IMR-90 (cell line): ENCODE data around the gene CYP4V2. TPM values are rescaled to one million over a fixed set of nuclear protein-coding genes. Genes with fewer than 3 reads are reported as not detected.

ENCODE experiments used
- ATAC-seq: fragments of 200-7000 bp; cut with Tn5 transposase; 2 replicates; pipeline ENCODE4 v1.9.1; 2020; ENCODE audit warnings: low read depth, mild to moderate bottlenecking, moderate library complexity
- BruUV-seq: library from RNA; stranded (reverse); fragments of 400-500 nt; replicated peaks from 2 replicates; lab custom pipeline; 2021; lab: Mats Ljungman, UMichigan
- CTCF ChIA-PET: fragments of 300-600 bp; formaldehyde crosslinking; extraction: SDS; loops from one replicate; lab custom pipeline; 2021; ENCODE audit warnings: antibody characterized with exemption; lab: Yijun Ruan, JAX
- POLR2A ChIA-PET: fragments of 300-600 bp; sonication (Branson Sonifier 250); formaldehyde crosslinking; loops from one replicate; lab custom pipeline; 2022; ENCODE audit warnings: antibody characterized with exemption; ENCODE audit not compliant: unreplicated experiment; lab: Charles Lee
- DNase-seq: peaks from one replicate; pipeline ENCODE4 v3.0.0; 2013
- H2AFZ ChIP-seq: replicated peaks from 2 replicates; pipeline ENCODE3; 2013; ENCODE audit warnings: low read length, mild to moderate bottlenecking; ENCODE audit not compliant: poor library complexity
- H2AK5ac ChIP-seq: 2 replicates; pipeline ENCODE4 v1.6.1; 2013; ENCODE audit warnings: low read depth, low read length, inconsistent platforms
- H2AK9ac ChIP-seq: replicated peaks from 2 replicates; pipeline ENCODE3; 2013; ENCODE audit warnings: mild to moderate bottlenecking, low read depth, low read length, moderate library complexity; ENCODE audit not compliant: poor library complexity
- H2BK120ac ChIP-seq: 2 replicates; pipeline ENCODE4 v1.6.1; 2013; ENCODE audit warnings: low read depth, low read length, inconsistent platforms
- H2BK15ac ChIP-seq: 3 replicates; pipeline ENCODE4 v1.6.1; 2013; ENCODE audit warnings: low read depth, low read length, inconsistent platforms
- H2BK20ac ChIP-seq: 2 replicates; pipeline ENCODE4 v1.6.1; 2013; ENCODE audit warnings: low read depth, mild to moderate bottlenecking, inconsistent platforms, low read length, moderate library complexity
- H2BK5ac ChIP-seq: 2 replicates; pipeline ENCODE4 v1.6.1; 2013; ENCODE audit warnings: mild to moderate bottlenecking, low read depth, low read length, inconsistent platforms; ENCODE audit not compliant: poor library complexity, severe bottlenecking
- H3K14ac ChIP-seq: replicated peaks from 2 replicates; pipeline ENCODE4 v1.6.1; 2013; ENCODE audit warnings: low read depth, low read length, inconsistent platforms
- H3K18ac ChIP-seq: 2 replicates; pipeline ENCODE4 v1.6.1; 2013; ENCODE audit warnings: low read depth, low read length, control low read depth
- H3K23ac ChIP-seq: 2 replicates; pipeline ENCODE4 v1.6.1; 2013; ENCODE audit warnings: low read depth, low read length, inconsistent platforms
- H3K27ac ChIP-seq: 2 replicates; pipeline ENCODE4 v1.5.1; 2013; ENCODE audit warnings: mild to moderate bottlenecking, control low read depth, low read length; ENCODE audit not compliant: insufficient read depth
- H3K27me3 ChIP-seq: 2 replicates; pipeline ENCODE4 v1.6.1; 2013; ENCODE audit warnings: low read length; ENCODE audit not compliant: control insufficient read depth, insufficient read depth
- H3K36me3 ChIP-seq: 2 replicates; pipeline ENCODE4 v1.6.1; 2013; ENCODE audit warnings: low read length, mixed read lengths; ENCODE audit not compliant: control insufficient read depth, insufficient read depth
- H3K4ac ChIP-seq: 2 replicates; pipeline ENCODE4 v1.6.1; 2013; ENCODE audit warnings: low read depth, low read length, inconsistent platforms
- H3K4me1 ChIP-seq: 2 replicates; pipeline ENCODE4 v1.6.1; 2013; ENCODE audit warnings: low read length, mixed read lengths; ENCODE audit not compliant: control insufficient read depth, insufficient read depth
- H3K4me2 ChIP-seq: 2 replicates; pipeline ENCODE4 v1.6.1; 2013; ENCODE audit warnings: low read depth, mild to moderate bottlenecking, control low read depth, low read length, moderate library complexity
- H3K4me3 ChIP-seq: 2 replicates; pipeline ENCODE4 v1.5.1; 2013; ENCODE audit warnings: low read depth, mild to moderate bottlenecking, control low read depth, low read length, moderate library complexity; ENCODE audit not compliant: insufficient read depth
- H3K56ac ChIP-seq: 2 replicates; pipeline ENCODE4 v1.6.1; 2013; ENCODE audit warnings: low read length, inconsistent platforms; ENCODE audit not compliant: insufficient read depth; ENCODE audit errors: extremely low read depth
- H3K79me1 ChIP-seq, 2 experiments: 2 replicates each; pipeline ENCODE4 v1.6.1; 2013; ENCODE audit warnings: low read length in 2 of 2, inconsistent platforms in 1 of 2, low read depth in 1 of 2
- H3K9ac ChIP-seq: 2 replicates; pipeline ENCODE4 v1.6.1; 2013; ENCODE audit warnings: low read depth, low read length, control low read depth
- H3K9me1 ChIP-seq: 2 replicates; pipeline ENCODE4 v1.6.1; 2013; ENCODE audit warnings: low read length, inconsistent platforms; ENCODE audit not compliant: insufficient read depth
- H3K9me3 ChIP-seq: 2 replicates; pipeline ENCODE4 v1.6.1; 2013; ENCODE audit warnings: low read length; ENCODE audit not compliant: control insufficient read depth, insufficient read depth
- H4K20me1 ChIP-seq: 2 replicates; pipeline ENCODE4 v1.6.1; 2013; ENCODE audit warnings: low read length, inconsistent platforms; ENCODE audit not compliant: insufficient read depth
- H4K5ac ChIP-seq: 2 replicates; pipeline ENCODE4 v1.6.1; 2013; ENCODE audit warnings: mild to moderate bottlenecking, low read depth, low read length, control low read depth
- H4K8ac ChIP-seq, 2 experiments: 2 replicates each; pipeline ENCODE4 v1.6.1; 2013; ENCODE audit warnings: low read depth in 2 of 2, low read length in 2 of 2, control low read depth in 1 of 2, inconsistent platforms in 1 of 2
- H4K91ac ChIP-seq: 2 replicates; pipeline ENCODE4 v1.6.1; 2013; ENCODE audit warnings: low read depth, low read length, inconsistent platforms; ENCODE audit not compliant: insufficient read depth
- CHD1 ChIP-seq: IDR thresholded peaks from 2 replicates; pipeline ENCODE4 v1.6.1; 2012; ENCODE audit warnings: low read depth, low read length, improper control_type of control experiment
- FOS ChIP-seq: fragments of 150-350 bp; IDR thresholded peaks from 2 replicates; pipeline ENCODE4 v1.6.1; 2016; ENCODE audit warnings: low read depth, low read length
- MAZ ChIP-seq: IDR thresholded peaks from 2 replicates; pipeline ENCODE4 v1.6.1; 2012; ENCODE audit warnings: low read depth, mild to moderate bottlenecking, low read length, improper control_type of control experiment, moderate library complexity, borderline replicate concordance
- MXI1 ChIP-seq: IDR thresholded peaks from 2 replicates; pipeline ENCODE4 v1.6.1; 2012; ENCODE audit warnings: low read depth, mild to moderate bottlenecking, low read length, moderate library complexity, borderline replicate concordance
- NFE2L2 ChIP-seq: fragments of 150-350 bp; IDR thresholded peaks from 2 replicates; pipeline ENCODE4 v1.6.1; 2016; ENCODE audit warnings: low read depth, mild to moderate bottlenecking, low read length
- RAD21 ChIP-seq: IDR thresholded peaks from 2 replicates; pipeline ENCODE4 v1.6.1; 2012; ENCODE audit warnings: low read length, improper control_type of control experiment
- RCOR1 ChIP-seq: IDR thresholded peaks from 2 replicates; pipeline ENCODE4 v1.6.1; 2012; ENCODE audit warnings: mild to moderate bottlenecking, low read length, improper control_type of control experiment; ENCODE audit not compliant: insufficient replicate concordance
- WGBS, 2 experiments: methylation state at CpG; one replicate each; pipeline versions ENCODE4 v1.1.5 to v1.1.7; 2013; ENCODE audit warnings: missing lambda C conversion rate in 2 of 2; ENCODE audit not compliant: insufficient read length in 1 of 2; ENCODE audit errors: extremely low coverage in 2 of 2; 5-methylcytosine and 5-hydroxymethylcytosine counted together
- dilution Hi-C: fragments of 300-500 bp; cut with HindIII; formaldehyde crosslinking; loops from one replicate; pipeline ENCODE4 v1.14.3; 2018; ENCODE audit warnings: low sequenced_read_pairs; ENCODE audit not compliant: unreplicated experiment
- in situ Hi-C: fragments of 300-500 bp; cut with MboI; formaldehyde crosslinking; loops from 3 replicates; pipeline ENCODE4 v1.14.3; 2019; ENCODE audit warnings: low sequenced_read_pairs, inconsistent platforms, mixed read lengths
- intact Hi-C: fragments of 100-400 bp; cut with micrococcal nuclease; formaldehyde crosslinking; loops from 2 replicates; pipeline ENCODE4 v1.10.0; 2022
- polyA plus RNA-seq, 3 experiments: library from polyadenylated mRNA; depleted of rRNA; stranded (reverse); fragments of >200 nt; gene quantifications; 2 replicates each; pipeline ENCODE4 v1.2.3, GENCODE V29; 2012; ENCODE audit warnings: low replicate concordance in 1 of 3
- total RNA-seq: library from RNA; depleted of rRNA; stranded (reverse); fragments of >200 nt; gene quantifications from 2 replicates; pipeline ENCODE4 v1.2.3, GENCODE V29; 2012

CYP4V2 gene
- total and polyA plus RNA-seq, 2 of the 4 experiments (the other 2 are of a cell fraction), result 3.9 to 4.1 TPM

- intact Hi-C loops, result loop anchor here (10.0 kb wide), 1 partner anchor 279 kb away; no protein-coding TSS in a partner anchor
- no peak overlapping the region for H3K4me2 ChIP-seq
- no peak overlapping the region for H3K14ac ChIP-seq
- no peak overlapping the region for H2BK5ac ChIP-seq
- no peak overlapping the region for H3K9ac ChIP-seq
- ChIA-PET POLR2A (no interaction called here), CTCF (no interaction called here)
- H3K27ac ChIP-seq, result no peak overlapping the region
- H3K4me1 ChIP-seq, result no peaks in the 10 kb centered on the region
- no peak overlapping the region for H2BK120ac ChIP-seq
- no peaks in the 10 kb centered on the region for H4K20me1 ChIP-seq
- no peak overlapping the region for H4K5ac ChIP-seq
- no peak overlapping the region for H2AK9ac ChIP-seq
- no peak for TF ChIP-seq NFE2L2
- no peak for TF ChIP-seq MXI1
- TF ChIP-seq FOS, result no peak
- TF ChIP-seq RAD21, result no peak
- no peak for TF ChIP-seq MAZ
- TF ChIP-seq RCOR1, result no peak
- no peak for TF ChIP-seq CHD1
- no peak overlapping the region for H3K23ac ChIP-seq
- dilution Hi-C loops, result no loop called here
- DNase-seq (no peak), ATAC-seq (no peak)
- no peak overlapping the region for H2AFZ ChIP-seq
- H2BK15ac ChIP-seq, result no peak overlapping the region
- no peak overlapping the region for H4K91ac ChIP-seq
- H2BK20ac ChIP-seq, result no peak overlapping the region
- H3K79me1 ChIP-seq, result peaks cover 0 to 5% of the 10 kb centered on the region in 2 experiments; a peak in 2 of 4 replicates
- no peak overlapping the region for H3K4me3 ChIP-seq
- no peaks in the 10 kb centered on the region for H3K9me3 ChIP-seq
- peaks cover 3% of the 10 kb centered on the region; the same call in 1 of the 2 replicates for H3K36me3 ChIP-seq
- no peak overlapping the region for H3K56ac ChIP-seq
- H3K4ac ChIP-seq, result no peak overlapping the region
- H4K8ac ChIP-seq, result no peak overlapping the region
- in situ Hi-C loops, result no loop called here
- H2AK5ac ChIP-seq, result no peak overlapping the region
- no peaks in the 10 kb centered on the region for H3K27me3 ChIP-seq
- no TSS peak for BruUV-seq
- peaks cover 6% of the 10 kb centered on the region; the same call in 1 of the 2 replicates for H3K9me1 ChIP-seq
- H3K18ac ChIP-seq, result no peak overlapping the region
- 100% methylated on average over 3 of the region's 6 CpGs; no CpG with 5 or more reads in 1 of the 2 experiments for WGBS, 2 experiments
These were observed 4.7 kb downstream of the CYP4V2 start for GRCh38 chr4:186196063-186196462.
